ENCODE results near the gene KPNB1. TPM values are rescaled to one million over a fixed set of nuclear protein-coding genes. Genes with fewer than 3 reads are reported as not detected.

Gene KPNB1
- total and polyA plus RNA-seq, 10 of the 15 experiments (the other 5 are each of a cell fraction or from before 2014, with no cell fraction given), result 67.8 to 525 (median 246) TPM

GRCh38 chr17:47650525-47651522, 1.1 kb downstream of the KPNB1 start (continued):
- TF ChIP-seq CUX1 (IDR thresholded peaks at IDR 0.05; ENCODE audit: insufficient replicate concordance, low read depth, low read length) (peak; percentile 15), ZNF217 (IDR thresholded peaks at IDR 0.05) (no peak), HCFC1 (IDR thresholded peaks at IDR 0.05; ENCODE audit: low read length) (0 out of 2 replicates have a peak, but pooled peaks have one; percentile 18), RELB (IDR thresholded peaks at IDR 0.05; ENCODE audit: low read depth) (peak; percentile 42; the same call in 1 of the 2 replicates), MYC (IDR thresholded peaks at IDR 0.05; ENCODE audit: insufficient read depth, insufficient read length, insufficient replicate concordance, low read length, severe bottlenecking) (peak; percentile 88), BMI1 (IDR thresholded peaks at IDR 0.05; ENCODE audit: borderline replicate concordance) (no peak), CHD1 (IDR thresholded peaks at IDR 0.05; ENCODE audit: low read depth, low read length) (no peak), EZH2 (IDR thresholded peaks at IDR 0.05; ENCODE audit: borderline replicate concordance, control insufficient read depth, low read depth, low read length) (no peak), NBN (IDR thresholded peaks at IDR 0.05) (peak; percentile 32; the same call in 1 of the 2 replicates), IRF3 (IDR thresholded peaks at IDR 0.05) (peak; percentile 71; the same call in 1 of the 2 replicates), TCF7 (IDR thresholded peaks at IDR 0.05; ENCODE audit: borderline replicate concordance) (no peak), SUPT20H (IDR thresholded peaks at IDR 0.05; ENCODE audit: borderline replicate concordance, control insufficient read depth, low read depth, low read length) (no peak), SIN3A (IDR thresholded peaks at IDR 0.05; ENCODE audit: low read depth, low read length) (0 out of 2 replicates have a peak, but pooled peaks have one; percentile 35), POLR2AphosphoS2 (IDR thresholded peaks at IDR 0.05; ENCODE audit: low read depth, low read length) (no peak), HDGF (IDR thresholded peaks at IDR 0.05) (peak; percentile 70; the same call in 1 of the 2 replicates), POLR2A (IDR thresholded peaks at IDR 0.05; ENCODE audit: low read depth, low read length) (peak; percentile 1; the same call in 1 of the 2 replicates)
- TF ChIP-seq, protein P1, sequence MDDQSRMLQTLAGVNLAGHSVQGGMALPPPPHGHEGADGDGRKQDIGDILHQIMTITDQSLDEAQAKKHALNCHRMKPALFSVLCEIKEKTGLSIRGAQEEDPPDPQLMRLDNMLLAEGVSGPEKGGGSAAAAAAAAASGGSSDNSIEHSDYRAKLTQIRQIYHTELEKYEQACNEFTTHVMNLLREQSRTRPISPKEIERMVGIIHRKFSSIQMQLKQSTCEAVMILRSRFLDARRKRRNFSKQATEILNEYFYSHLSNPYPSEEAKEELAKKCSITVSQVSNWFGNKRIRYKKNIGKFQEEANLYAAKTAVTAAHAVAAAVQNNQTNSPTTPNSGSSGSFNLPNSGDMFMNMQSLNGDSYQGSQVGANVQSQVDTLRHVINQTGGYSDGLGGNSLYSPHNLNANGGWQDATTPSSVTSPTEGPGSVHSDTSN (IDR thresholded peaks at IDR 0.05; ENCODE audit: insufficient replicate concordance, low read depth, low read length), result no peak
- TF ChIP-seq, protein P2, sequence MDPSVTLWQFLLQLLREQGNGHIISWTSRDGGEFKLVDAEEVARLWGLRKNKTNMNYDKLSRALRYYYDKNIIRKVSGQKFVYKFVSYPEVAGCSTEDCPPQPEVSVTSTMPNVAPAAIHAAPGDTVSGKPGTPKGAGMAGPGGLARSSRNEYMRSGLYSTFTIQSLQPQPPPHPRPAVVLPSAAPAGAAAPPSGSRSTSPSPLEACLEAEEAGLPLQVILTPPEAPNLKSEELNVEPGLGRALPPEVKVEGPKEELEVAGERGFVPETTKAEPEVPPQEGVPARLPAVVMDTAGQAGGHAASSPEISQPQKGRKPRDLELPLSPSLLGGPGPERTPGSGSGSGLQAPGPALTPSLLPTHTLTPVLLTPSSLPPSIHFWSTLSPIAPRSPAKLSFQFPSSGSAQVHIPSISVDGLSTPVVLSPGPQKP (IDR thresholded peaks at IDR 0.05; ENCODE audit: low read depth, low read length), result no peak

All from GM12878 (cell line).